Peyer's patch (tissue), 4 donors: ENCODE data around the gene TIAM2. TPM values are rescaled to one million over a fixed set of nuclear protein-coding genes. Genes with fewer than 3 reads are reported as not detected.

Experiments used
- DNase-seq, 3 donors: peaks; one replicate each; pipeline ENCODE4 v3.0.0-alpha.2; 2017 to 2019
- H3K27ac ChIP-seq, 4 donors: fragments of 200-600 bp; sonication (generic); one replicate each; pipeline ENCODE4 v1.5.1; 2016 to 2019
- H3K27me3 ChIP-seq, 2 donors: fragments of 200-600 bp; sonication (generic); one replicate each; pipeline ENCODE4 v1.5.1; 2019
- H3K36me3 ChIP-seq, 3 donors: fragments of 200-600 bp; sonication (generic); one replicate each; pipeline ENCODE4 v1.5.1; 2016 to 2019
- H3K4me1 ChIP-seq, 4 donors: fragments of 200-600 bp; sonication (generic); one replicate each; pipeline ENCODE4 v1.5.1; 2016 to 2019
- H3K4me3 ChIP-seq, 4 donors: fragments of 200-600 bp; sonication (generic); 1 replicate in 3 of 4; 2 replicates in 1 of 4; pipeline ENCODE4 v1.5.1; 2016 to 2019; ENCODE audit warnings: mild to moderate bottlenecking in 1 of 4
- H3K9me3 ChIP-seq, 4 donors: fragments of 200-600 bp; sonication (generic); one replicate each; pipeline ENCODE4 v1.5.1; 2016 to 2019; ENCODE audit warnings: mild to moderate bottlenecking in 1 of 4
- CTCF ChIP-seq, 6 experiments: fragments of 450-650 bp in 4 of 6; fragments of 200-600 bp in 2 of 6; sonication (generic) in 1 of 6; IDR thresholded peaks; one replicate each; pipeline ENCODE4 v1.5.1; 2017 to 2019; ENCODE audit warnings: antibody characterized with exemption in 6 of 6, mild to moderate bottlenecking in 3 of 6, moderate library complexity in 1 of 6
- POLR2A ChIP-seq, 2 donors: fragments of 450-650 bp; IDR thresholded peaks; one replicate each; pipeline ENCODE4 v1.5.1; 2017; ENCODE audit warnings: antibody characterized with exemption in 2 of 2, mild to moderate bottlenecking in 2 of 2, moderate library complexity in 2 of 2
- total RNA-seq, 4 donors: library from RNA; depleted of rRNA; stranded (reverse); fragments of >200 nt; gene quantifications; one replicate each; pipeline ENCODE4 v1.1.0, GENCODE V29; 2016

TIAM2 gene
- total RNA-seq, 4 donors from 2014 or later: 47.0 to 139 (median 91.9) TPM

DNA sequence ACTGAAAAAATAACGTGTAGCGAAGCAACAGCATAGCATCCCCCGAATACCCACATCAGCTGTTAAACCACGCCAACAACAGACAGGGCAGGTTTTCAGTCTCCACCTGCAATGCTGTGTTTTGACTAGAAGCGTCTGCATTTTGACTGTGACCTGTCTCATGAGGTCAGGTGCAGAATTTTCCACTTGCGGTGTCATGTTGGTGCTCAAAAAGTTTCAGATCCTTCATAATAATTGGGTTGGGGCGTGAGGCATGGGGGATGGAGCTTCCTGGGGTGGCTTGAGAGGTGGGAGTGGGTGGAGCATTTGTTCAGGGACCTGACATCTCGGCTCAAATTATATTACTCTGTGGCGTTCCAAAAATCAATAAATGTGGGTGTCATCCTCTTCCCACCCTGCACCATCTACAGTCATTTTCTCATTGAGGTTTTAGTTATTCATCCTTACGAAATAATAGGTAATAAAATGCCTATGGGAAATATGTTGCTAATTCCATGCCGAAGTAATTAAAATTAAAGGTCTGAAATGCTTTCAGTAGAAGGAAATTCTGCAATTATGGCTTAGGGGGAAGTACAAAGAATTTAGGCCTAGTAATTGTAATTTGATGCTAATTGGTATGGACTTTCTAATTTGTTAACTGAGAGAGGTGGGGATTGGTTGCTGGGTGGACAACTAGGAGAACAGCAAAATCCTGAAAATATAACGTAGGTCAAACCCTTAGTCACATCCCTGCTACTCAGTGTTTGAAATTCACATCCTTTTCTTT, 81.0 kb downstream of the TIAM2 start:
- Histone ChIP-seq H3K4me3 (no peak overlapping the region), H3K27me3 (no peaks in the 10 kb centered on the region), H3K4me1 (no peaks in the 10 kb centered on the region), H3K27ac (no peak overlapping the region), H3K9me3 (no peaks in the 10 kb centered on the region), H3K36me3 (peaks cover 0 to 4% (median 0%) of the 10 kb centered on the region in 3 donors)
- DNase-seq: peak in 1 of 3 donors; percentile 42
- TF ChIP-seq CTCF (IDR thresholded peaks at IDR 0.05) (no peak), POLR2A (IDR thresholded peaks at IDR 0.05) (no peak)

- H3K36me3 ChIP-seq: peaks cover 0 to 4% (median 0%) of the 10 kb centered on the region in 3 donors
- H3K4me3 ChIP-seq: no peak overlapping the region
- no peak overlapping the region for H3K27ac ChIP-seq
- H3K27me3 ChIP-seq: no peaks in the 10 kb centered on the region
- H3K9me3 ChIP-seq: no peaks in the 10 kb centered on the region
- DNase-seq: no peak
- TF ChIP-seq CTCF (IDR thresholded peaks at IDR 0.05) (no peak), POLR2A (IDR thresholded peaks at IDR 0.05) (no peak)
- no peaks in the 10 kb centered on the region for H3K4me1 ChIP-seq
Observed at GRCh38 chr6:155077331-155077730, 82.2 kb downstream of the TIAM2 start.

DNA sequence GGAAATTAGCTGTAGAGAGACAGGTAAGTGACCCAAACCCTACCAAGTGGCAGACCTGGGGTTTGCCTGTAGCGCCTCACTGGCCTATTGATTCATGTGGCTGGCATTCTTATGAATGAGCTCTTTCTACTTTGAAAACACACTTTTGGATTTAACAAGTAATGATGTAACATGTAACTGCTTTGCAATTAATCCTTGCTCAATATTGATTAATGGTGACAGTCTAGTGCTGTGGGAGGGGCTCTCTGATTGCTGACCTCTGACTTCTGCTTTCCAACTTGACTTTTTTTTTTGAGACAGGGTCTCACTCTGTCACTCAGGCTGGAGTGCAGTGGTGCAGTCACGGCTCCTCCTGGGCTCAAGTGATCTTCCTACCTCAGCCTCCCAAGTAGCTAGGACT, 82.7 kb downstream of the TIAM2 start:
- H3K27ac ChIP-seq: no peak overlapping the region
- TF ChIP-seq CTCF (IDR thresholded peaks at IDR 0.05) (no peak), POLR2A (IDR thresholded peaks at IDR 0.05) (no peak)
- no peak for DNase-seq
- H3K4me3 ChIP-seq: no peak overlapping the region
- no peaks in the 10 kb centered on the region for H3K4me1 ChIP-seq
- H3K27me3 ChIP-seq: no peaks in the 10 kb centered on the region
- H3K9me3 ChIP-seq: no peaks in the 10 kb centered on the region
- H3K36me3 ChIP-seq: peaks cover 0 to 4% (median 0%) of the 10 kb centered on the region in 3 donors

GRCh38 chr6:155078331-155078745, 83.2 kb downstream of the TIAM2 start:
- TF ChIP-seq POLR2A (IDR thresholded peaks at IDR 0.05) (no peak), CTCF (IDR thresholded peaks at IDR 0.05) (no peak)
- H3K4me1 ChIP-seq: no peaks in the 10 kb centered on the region
- H3K27ac ChIP-seq: no peak overlapping the region
- no peak overlapping the region for H3K4me3 ChIP-seq
- peaks cover 0 to 4% (median 0%) of the 10 kb centered on the region in 3 donors for H3K36me3 ChIP-seq
- no peak for DNase-seq
- H3K9me3 ChIP-seq: no peaks in the 10 kb centered on the region
- no peaks in the 10 kb centered on the region for H3K27me3 ChIP-seq

GRCh38 chr6:155079985-155080452, 84.9 kb downstream of the TIAM2 start:
- no peaks in the 10 kb centered on the region for H3K4me1 ChIP-seq
- no peak for DNase-seq
- no peak for TF ChIP-seq CTCF (IDR thresholded peaks at IDR 0.05)
- no peak for TF ChIP-seq POLR2A (IDR thresholded peaks at IDR 0.05)

More at GRCh38 chr6:155079985-155080452, 84.9 kb downstream of the TIAM2 start:
- Histone ChIP-seq H3K27ac (no peak overlapping the region), H3K9me3 (no peaks in the 10 kb centered on the region), H3K4me3 (no peak overlapping the region), H3K36me3 (peaks cover 0 to 1% (median 0%) of the 10 kb centered on the region in 3 donors), H3K27me3 (no peaks in the 10 kb centered on the region)
